HCT116 (cell line): ENCODE results near the gene SHISA6. TPM values are rescaled to one million over a fixed set of nuclear protein-coding genes. Genes with fewer than 3 reads are reported as not detected.

Experiments used
- ATAC-seq: fragments of 200-7000 bp; cut with Tn5 transposase; 2 replicates; pipeline ENCODE4 v1.9.1; 2020; ENCODE audit warnings: mild to moderate bottlenecking, moderate library complexity
- BruUV-seq: library from RNA; stranded (reverse); fragments of 400-500 nt; replicated peaks from 2 replicates; lab custom pipeline; 2021; lab: Mats Ljungman, UMichigan
- CTCF ChIA-PET: fragments of 300-600 bp; sonication (Branson Sonifier 250); formaldehyde crosslinking; loops from one replicate; lab custom pipeline; 2021; ENCODE audit warnings: antibody characterized with exemption; lab: Charles Lee
- POLR2A ChIA-PET: fragments of 300-600, 350-600 bp; sonication (Branson Sonifier 250); formaldehyde crosslinking; loops from one replicate; lab custom pipeline; 2021; ENCODE audit warnings: antibody characterized with exemption; lab: Charles Lee
- RAD21 ChIA-PET, 2 experiments: fragments of 300-600 bp; sonication (Branson Sonifier 250); formaldehyde crosslinking; loops; one replicate each; lab custom pipeline; 2023; ENCODE audit warnings: low total read pairs in 2 of 2; ENCODE audit not compliant: uncharacterized antibody in 2 of 2, unreplicated experiment in 2 of 2, low non-redundant PET in 1 of 2; lab: Charles Lee
- DNase-seq: peaks from one replicate; pipeline ENCODE4 v3.0.0-alpha.2; 2010; ENCODE audit warnings: low read depth, low spot score
- H2AFZ ChIP-seq: fragments of 200-600 bp; shearing (Covaris generic), sonication (generic); 2 replicates; pipeline ENCODE4 v1.6.1; 2017; ENCODE audit warnings: low read depth, mixed run types, mixed read lengths, antibody characterized with exemption, low read length; ENCODE audit not compliant: poor library complexity, severe bottlenecking
- H3K27ac ChIP-seq: 2 replicates; pipeline ENCODE4 v1.5.1; 2012; ENCODE audit warnings: low read depth, low read length
- H3K27me3 ChIP-seq: fragments of 200-600 bp; sonication (generic); 2 replicates; pipeline ENCODE4 v1.6.1; 2016; ENCODE audit warnings: mixed run types, low read length, mixed read lengths; ENCODE audit not compliant: insufficient read depth
- H3K36me3 ChIP-seq, 2 experiments: fragments of 200-500 bp in 1 of 2; fragments of 200-600 bp in 1 of 2; sonication (Bioruptor generic) in 1 of 2; sonication (generic) in 1 of 2; 2 replicates each; pipeline versions ENCODE4 v1.5.1 to v1.6.1; 2014 to 2016; ENCODE audit warnings: low read length in 2 of 2, inconsistent platforms in 1 of 2, mixed read lengths in 1 of 2, mixed run types in 1 of 2; ENCODE audit not compliant: insufficient read depth in 2 of 2, control insufficient read depth in 1 of 2
- H3K4me1 ChIP-seq, 2 experiments: fragments of 200-600 bp in 1 of 2; sonication (generic) in 1 of 2; 2 replicates each; pipeline versions ENCODE4 v1.5.1 to v1.6.1; 2012 to 2017; ENCODE audit warnings: low read length in 2 of 2, inconsistent platforms in 1 of 2, mild to moderate bottlenecking in 1 of 2, mixed read lengths in 1 of 2, mixed run types in 1 of 2, moderate library complexity in 1 of 2; ENCODE audit not compliant: insufficient read depth in 2 of 2, control insufficient read depth in 1 of 2
- H3K4me2 ChIP-seq: fragments of 200-600 bp; sonication (generic); 2 replicates; pipeline ENCODE4 v1.6.1; 2017; ENCODE audit warnings: mixed run types, low read length, mixed read lengths
- H3K4me3 ChIP-seq, 2 experiments: fragments of 200-600 bp in 1 of 2; sonication (generic) in 1 of 2; replicated peaks in 1 of 2; 2 replicates each; pipeline ENCODE4 v1.5.1; 2011 to 2016; ENCODE audit warnings: low read length in 2 of 2, control low read depth in 1 of 2, low read depth in 1 of 2, mild to moderate bottlenecking in 1 of 2, mixed read lengths in 1 of 2, mixed run types in 1 of 2
- H3K79me2 ChIP-seq: fragments of 200-600 bp; sonication (generic); 2 replicates; pipeline ENCODE4 v1.6.1; 2017; ENCODE audit warnings: mild to moderate bottlenecking, mixed run types, low read length, moderate library complexity, mixed read lengths; ENCODE audit not compliant: insufficient read depth
- H3K9ac ChIP-seq: fragments of 200-600 bp; sonication (generic); 2 replicates; pipeline ENCODE4 v1.6.1; 2016; ENCODE audit warnings: low read length, mixed read lengths
- H3K9me2 ChIP-seq: fragments of 200-600 bp; sonication (generic), shearing (Covaris generic); 2 replicates; pipeline ENCODE4 v1.6.1; 2017; ENCODE audit warnings: mixed run types, mild to moderate bottlenecking, moderate library complexity; ENCODE audit not compliant: insufficient read depth
- H3K9me3 ChIP-seq, 2 experiments: fragments of 200-500 bp in 1 of 2; fragments of 200-600 bp in 1 of 2; sonication (Bioruptor generic) in 1 of 2; sonication (generic) in 1 of 2; 2 replicates each; pipeline ENCODE4 v1.6.1; 2014 to 2017; ENCODE audit warnings: low read length in 2 of 2, mixed read lengths in 2 of 2, inconsistent platforms in 1 of 2, low read depth in 1 of 2, mild to moderate bottlenecking in 1 of 2, mixed run types in 1 of 2, moderate library complexity in 1 of 2; ENCODE audit not compliant: control insufficient read depth in 1 of 2, insufficient read depth in 1 of 2
- H4K20me1 ChIP-seq: fragments of 200-600 bp; sonication (generic), shearing (Covaris generic); 2 replicates; pipeline ENCODE4 v1.6.1; 2017; ENCODE audit warnings: mixed run types, mild to moderate bottlenecking, moderate library complexity; ENCODE audit not compliant: insufficient read depth
- CBX3 ChIP-seq: IDR thresholded peaks from 2 replicates; pipeline ENCODE4 v1.6.1; 2012; ENCODE audit warnings: low read depth
- ELF1 ChIP-seq: IDR thresholded peaks from 2 replicates; pipeline ENCODE4 v1.6.1; 2012; ENCODE audit warnings: low read depth, borderline replicate concordance
- FOSL1 ChIP-seq: IDR thresholded peaks from 2 replicates; pipeline ENCODE4 v1.6.1; 2012; ENCODE audit warnings: low read depth
- JUND ChIP-seq: IDR thresholded peaks from 2 replicates; pipeline ENCODE4 v1.6.1; 2012
- POLR2A ChIP-seq: IDR thresholded peaks from 2 replicates; pipeline ENCODE4 v1.7.0; 2011; ENCODE audit warnings: borderline replicate concordance; ENCODE audit not compliant: insufficient read depth, insufficient read length; ENCODE audit errors: extremely low read depth
- POLR2AphosphoS5 ChIP-seq: IDR thresholded peaks from 2 replicates; pipeline ENCODE4 v1.6.1; 2011; ENCODE audit warnings: mild to moderate bottlenecking, low read depth, low read length, moderate library complexity
- RAD21 ChIP-seq: IDR thresholded peaks from 2 replicates; pipeline ENCODE4 v1.6.1; 2012; ENCODE audit warnings: low read depth, mild to moderate bottlenecking
- SIN3A ChIP-seq: IDR thresholded peaks from 2 replicates; pipeline ENCODE4 v1.6.1; 2012; ENCODE audit warnings: low read depth
- SP1 ChIP-seq: IDR thresholded peaks from 2 replicates; pipeline ENCODE4 v1.6.1; 2012; ENCODE audit warnings: low read depth
- SRF ChIP-seq: IDR thresholded peaks from 2 replicates; pipeline ENCODE4 v1.6.1; 2012; ENCODE audit warnings: low read depth
- TCF7L2 ChIP-seq: IDR thresholded peaks from 2 replicates; pipeline ENCODE4 v1.7.0; 2011; ENCODE audit warnings: borderline replicate concordance, inconsistent platforms; ENCODE audit not compliant: insufficient read depth, insufficient read length; ENCODE audit errors: extremely low read depth
- YY1 ChIP-seq: IDR thresholded peaks from 2 replicates; pipeline ENCODE4 v1.6.1; 2011; ENCODE audit warnings: low read length, low read depth, moderate library complexity, mild to moderate bottlenecking; ENCODE audit not compliant: insufficient replicate concordance; ENCODE audit errors: extremely low read depth
- ZFX ChIP-seq: fragments of 450-650 bp; IDR thresholded peaks from 2 replicates; pipeline ENCODE4 v1.6.1; 2017
- ZNF274 ChIP-seq: fragments of 200-500 bp; sonication (Bioruptor generic); IDR thresholded peaks from 2 replicates; pipeline ENCODE4 v1.6.1; 2014; ENCODE audit warnings: mild to moderate bottlenecking, low read depth, low read length, inconsistent platforms
- intact Hi-C: fragments of 100-400 bp; cut with micrococcal nuclease; formaldehyde crosslinking; loops from 2 replicates; pipeline ENCODE4 v1.10.0; 2022
- total RNA-seq: library from RNA; stranded (reverse); gene quantifications from one replicate; pipeline ENCODE4 v1.2.1, GENCODE V29; 2021; ENCODE audit not compliant: unreplicated experiment
- TF ChIP-seq, protein P1 (sequence below): IDR thresholded peaks from 2 replicates; pipeline ENCODE4 v1.6.1; 2012; ENCODE audit warnings: low read depth
- TF ChIP-seq, protein P2 (sequence below): IDR thresholded peaks from 2 replicates; pipeline ENCODE4 v1.6.1; 2011; ENCODE audit warnings: mild to moderate bottlenecking, low read length, moderate library complexity; ENCODE audit not compliant: insufficient replicate concordance; ENCODE audit errors: extremely low read depth
- TF ChIP-seq, protein P3 (sequence below): IDR thresholded peaks from 2 replicates; pipeline ENCODE4 v1.6.1; 2012

SHISA6 gene
- total RNA-seq, 1 experiment from 2014 or later = not detected

DNA sequence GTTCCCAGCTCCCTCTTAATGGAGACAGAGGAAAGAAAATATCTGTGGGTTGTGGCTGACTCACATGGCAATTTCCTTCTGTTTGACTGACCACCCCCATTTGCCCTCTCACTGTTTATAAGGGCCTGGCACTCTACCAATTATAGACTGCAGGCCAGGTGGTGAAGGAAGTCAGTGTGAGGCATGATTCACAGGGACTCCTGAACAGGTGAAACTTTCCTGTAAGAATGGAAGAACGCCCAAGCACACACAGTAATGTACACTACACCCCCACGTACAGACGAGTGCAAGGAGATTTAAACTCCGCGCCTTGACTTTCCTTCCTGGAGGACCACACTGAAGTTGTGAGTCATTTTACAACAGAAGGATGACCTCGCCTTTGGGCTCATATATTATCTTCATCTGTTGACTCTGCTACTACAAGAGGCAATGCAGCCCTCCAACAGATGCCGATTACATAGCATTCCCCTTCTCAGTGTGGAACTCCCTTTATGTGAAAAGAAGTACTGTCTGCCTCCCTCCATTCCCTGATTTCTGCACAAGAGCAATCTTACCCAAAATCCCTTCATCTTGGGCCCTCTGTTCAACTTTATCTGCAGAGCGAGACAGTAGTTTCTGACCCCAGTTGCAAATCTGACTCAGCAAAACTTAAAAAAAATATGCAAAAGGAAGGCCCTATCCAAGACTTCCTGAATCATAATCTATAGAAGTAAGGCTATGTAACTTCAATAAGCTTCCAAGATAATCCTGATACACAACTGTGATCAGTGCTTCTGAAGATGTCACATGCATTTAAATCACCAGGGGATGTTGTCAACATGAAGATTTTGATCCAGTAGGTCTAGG, 163.6 kb downstream of the SHISA6 start (continued):
- TF ChIP-seq, protein P1, sequence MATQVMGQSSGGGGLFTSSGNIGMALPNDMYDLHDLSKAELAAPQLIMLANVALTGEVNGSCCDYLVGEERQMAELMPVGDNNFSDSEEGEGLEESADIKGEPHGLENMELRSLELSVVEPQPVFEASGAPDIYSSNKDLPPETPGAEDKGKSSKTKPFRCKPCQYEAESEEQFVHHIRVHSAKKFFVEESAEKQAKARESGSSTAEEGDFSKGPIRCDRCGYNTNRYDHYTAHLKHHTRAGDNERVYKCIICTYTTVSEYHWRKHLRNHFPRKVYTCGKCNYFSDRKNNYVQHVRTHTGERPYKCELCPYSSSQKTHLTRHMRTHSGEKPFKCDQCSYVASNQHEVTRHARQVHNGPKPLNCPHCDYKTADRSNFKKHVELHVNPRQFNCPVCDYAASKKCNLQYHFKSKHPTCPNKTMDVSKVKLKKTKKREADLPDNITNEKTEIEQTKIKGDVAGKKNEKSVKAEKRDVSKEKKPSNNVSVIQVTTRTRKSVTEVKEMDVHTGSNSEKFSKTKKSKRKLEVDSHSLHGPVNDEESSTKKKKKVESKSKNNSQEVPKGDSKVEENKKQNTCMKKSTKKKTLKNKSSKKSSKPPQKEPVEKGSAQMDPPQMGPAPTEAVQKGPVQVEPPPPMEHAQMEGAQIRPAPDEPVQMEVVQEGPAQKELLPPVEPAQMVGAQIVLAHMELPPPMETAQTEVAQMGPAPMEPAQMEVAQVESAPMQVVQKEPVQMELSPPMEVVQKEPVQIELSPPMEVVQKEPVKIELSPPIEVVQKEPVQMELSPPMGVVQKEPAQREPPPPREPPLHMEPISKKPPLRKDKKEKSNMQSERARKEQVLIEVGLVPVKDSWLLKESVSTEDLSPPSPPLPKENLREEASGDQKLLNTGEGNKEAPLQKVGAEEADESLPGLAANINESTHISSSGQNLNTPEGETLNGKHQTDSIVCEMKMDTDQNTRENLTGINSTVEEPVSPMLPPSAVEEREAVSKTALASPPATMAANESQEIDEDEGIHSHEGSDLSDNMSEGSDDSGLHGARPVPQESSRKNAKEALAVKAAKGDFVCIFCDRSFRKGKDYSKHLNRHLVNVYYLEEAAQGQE = no peak
- no peak for TF ChIP-seq SRF

DNA sequence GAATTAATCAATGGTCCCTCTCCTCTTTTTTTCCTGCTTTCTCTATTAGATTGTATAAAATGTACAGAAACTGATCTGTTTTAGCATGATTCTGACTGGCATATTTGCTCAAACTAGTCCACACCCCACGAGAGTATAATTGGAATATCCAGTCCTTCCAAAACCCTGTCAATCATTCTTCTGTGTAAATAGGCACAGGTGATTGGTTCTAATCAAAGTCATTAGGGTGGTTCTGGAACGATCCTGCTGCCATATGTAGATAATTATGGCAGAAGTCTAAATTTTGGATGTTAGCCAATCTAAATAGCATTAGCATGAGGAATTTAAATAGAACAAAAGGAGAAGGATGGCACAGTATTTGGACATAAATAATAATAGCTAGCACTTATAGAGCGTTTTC, 165.7 kb downstream of the SHISA6 start:
- RAD21 ChIA-PET = no interaction called here
- Histone ChIP-seq H3K4me1 (no peaks in the 10 kb centered on the region), H3K9ac (no peak overlapping the region), H3K4me3 (no peak overlapping the region), H2AFZ (no peak overlapping the region), H3K27ac (no peak overlapping the region), H3K36me3 (no peaks in the 10 kb centered on the region), H3K9me2 (no peaks in the 10 kb centered on the region), H3K4me2 (no peak overlapping the region), H3K27me3 (no peaks in the 10 kb centered on the region), H4K20me1 (no peaks in the 10 kb centered on the region), H3K79me2 (no peaks in the 10 kb centered on the region), H3K9me3 (peaks cover 10 to 38% of the 10 kb centered on the region in 2 experiments; a peak in 2 of 4 replicates)
- no peak for DNase-seq
- intact Hi-C loops = no loop called here
- BruUV-seq = no TSS peak
- CTCF ChIA-PET = no interaction called here
- POLR2A ChIA-PET = no interaction called here
- ATAC-seq = no peak
- TF ChIP-seq ELF1 (no peak), SRF (no peak), SP1 (no peak), TCF7L2 (no peak), SIN3A (no peak), ZFX (no peak), JUND (no peak), YY1 (no peak), POLR2A (no peak), ZNF274 (no peak), CBX3 (no peak), RAD21 (no peak), POLR2AphosphoS5 (no peak), FOSL1 (no peak)
- TF ChIP-seq, protein P2, sequence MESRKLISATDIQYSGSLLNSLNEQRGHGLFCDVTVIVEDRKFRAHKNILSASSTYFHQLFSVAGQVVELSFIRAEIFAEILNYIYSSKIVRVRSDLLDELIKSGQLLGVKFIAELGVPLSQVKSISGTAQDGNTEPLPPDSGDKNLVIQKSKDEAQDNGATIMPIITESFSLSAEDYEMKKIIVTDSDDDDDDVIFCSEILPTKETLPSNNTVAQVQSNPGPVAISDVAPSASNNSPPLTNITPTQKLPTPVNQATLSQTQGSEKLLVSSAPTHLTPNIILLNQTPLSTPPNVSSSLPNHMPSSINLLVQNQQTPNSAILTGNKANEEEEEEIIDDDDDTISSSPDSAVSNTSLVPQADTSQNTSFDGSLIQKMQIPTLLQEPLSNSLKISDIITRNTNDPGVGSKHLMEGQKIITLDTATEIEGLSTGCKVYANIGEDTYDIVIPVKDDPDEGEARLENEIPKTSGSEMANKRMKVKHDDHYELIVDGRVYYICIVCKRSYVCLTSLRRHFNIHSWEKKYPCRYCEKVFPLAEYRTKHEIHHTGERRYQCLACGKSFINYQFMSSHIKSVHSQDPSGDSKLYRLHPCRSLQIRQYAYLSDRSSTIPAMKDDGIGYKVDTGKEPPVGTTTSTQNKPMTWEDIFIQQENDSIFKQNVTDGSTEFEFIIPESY = no peak
- TF ChIP-seq, protein P3, sequence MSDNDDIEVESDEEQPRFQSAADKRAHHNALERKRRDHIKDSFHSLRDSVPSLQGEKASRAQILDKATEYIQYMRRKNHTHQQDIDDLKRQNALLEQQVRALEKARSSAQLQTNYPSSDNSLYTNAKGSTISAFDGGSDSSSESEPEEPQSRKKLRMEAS = no peak
